DND-41 (cell line): ENCODE results near the gene DNAJC4.

Experiments
- CTCF ChIP-seq: IDR thresholded peaks from 2 replicates; pipeline ENCODE4 v1.5.1; 2012; ENCODE audit warnings: borderline replicate concordance, low read length, moderate library complexity, mild to moderate bottlenecking; ENCODE audit not compliant: poor library complexity, severe bottlenecking; ENCODE audit errors: extremely low read depth
- EZH2 ChIP-seq: IDR thresholded peaks from 3 replicates; pipeline ENCODE4 v1.6.1; 2012; ENCODE audit warnings: borderline replicate concordance, low read depth, mild to moderate bottlenecking, moderate library complexity, low read length, inconsistent platforms; ENCODE audit not compliant: severe bottlenecking

- TF ChIP-seq CTCF (no peak), EZH2 (no peak)
Measured at GRCh38 chr11:64283092-64283491, 52.7 kb downstream of the DNAJC4 start.
